Loucy (cell line): ENCODE results near the gene RCN1.

Experiments
- EZH2phosphoT487 ChIP-seq: fragments of 200-600 bp; IDR thresholded peaks from 2 replicates; pipeline ENCODE4 v1.6.1; 2018; ENCODE audit warnings: antibody characterized with exemption, mild to moderate bottlenecking, moderate library complexity, borderline replicate concordance
- TF ChIP-seq, protein P1 (sequence below): fragments of 200-600 bp; sonication (generic); conservative IDR thresholded peaks from 2 replicates; pipeline ENCODE4 v1.5.1; 2014; ENCODE audit warnings: mild to moderate bottlenecking, antibody characterized with exemption, low read length

DNA sequence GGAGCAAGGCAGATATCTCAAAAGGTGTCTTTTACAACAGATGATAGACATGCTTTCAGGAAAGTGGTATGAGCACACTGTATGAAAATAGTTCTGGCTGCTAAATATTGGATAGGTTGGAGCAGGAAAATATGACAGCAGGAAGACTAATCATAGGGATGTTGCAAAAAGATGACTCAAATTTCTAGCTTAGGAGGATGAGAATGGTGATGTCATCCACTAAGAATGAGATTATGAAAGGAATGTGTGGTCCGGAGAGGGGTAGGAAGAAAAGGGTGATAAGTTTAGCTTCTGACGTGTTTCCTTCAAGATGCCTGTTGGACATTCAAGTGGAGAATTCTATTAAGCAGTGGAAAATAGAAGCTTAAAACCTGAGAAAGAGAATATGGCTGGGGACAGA lies 46.4 kb downstream of the RCN1 start:
- TF ChIP-seq EZH2phosphoT487 = no peak
- TF ChIP-seq, protein P1, sequence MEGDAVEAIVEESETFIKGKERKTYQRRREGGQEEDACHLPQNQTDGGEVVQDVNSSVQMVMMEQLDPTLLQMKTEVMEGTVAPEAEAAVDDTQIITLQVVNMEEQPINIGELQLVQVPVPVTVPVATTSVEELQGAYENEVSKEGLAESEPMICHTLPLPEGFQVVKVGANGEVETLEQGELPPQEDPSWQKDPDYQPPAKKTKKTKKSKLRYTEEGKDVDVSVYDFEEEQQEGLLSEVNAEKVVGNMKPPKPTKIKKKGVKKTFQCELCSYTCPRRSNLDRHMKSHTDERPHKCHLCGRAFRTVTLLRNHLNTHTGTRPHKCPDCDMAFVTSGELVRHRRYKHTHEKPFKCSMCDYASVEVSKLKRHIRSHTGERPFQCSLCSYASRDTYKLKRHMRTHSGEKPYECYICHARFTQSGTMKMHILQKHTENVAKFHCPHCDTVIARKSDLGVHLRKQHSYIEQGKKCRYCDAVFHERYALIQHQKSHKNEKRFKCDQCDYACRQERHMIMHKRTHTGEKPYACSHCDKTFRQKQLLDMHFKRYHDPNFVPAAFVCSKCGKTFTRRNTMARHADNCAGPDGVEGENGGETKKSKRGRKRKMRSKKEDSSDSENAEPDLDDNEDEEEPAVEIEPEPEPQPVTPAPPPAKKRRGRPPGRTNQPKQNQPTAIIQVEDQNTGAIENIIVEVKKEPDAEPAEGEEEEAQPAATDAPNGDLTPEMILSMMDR = no peak
